K562 (cell line): ENCODE measurements around the gene PLCB3. TPM values are rescaled to one million over a fixed set of nuclear protein-coding genes. Genes with fewer than 3 reads are reported as not detected.
A peak's percentile ranks its signal among the peaks of the same experiment; 100 is the strongest.

Experiments
- ARID1B ChIP-seq: fragments of 450-650 bp; IDR thresholded peaks from 2 replicates; pipeline ENCODE4 v1.6.1; 2016; ENCODE audit warnings: antibody characterized with exemption, mild to moderate bottlenecking, inconsistent platforms
- ASH1L ChIP-seq: fragments of 450-650 bp; IDR thresholded peaks from 2 replicates; pipeline ENCODE4 v1.6.1; 2018; ENCODE audit warnings: borderline replicate concordance, mild to moderate bottlenecking, low read depth; ENCODE audit not compliant: partially characterized antibody
- DPF2 ChIP-seq: fragments of 450-650 bp; IDR thresholded peaks from 2 replicates; pipeline ENCODE4 v1.6.1; 2016
- EGR1 ChIP-seq: fragments of 450-650 bp; conservative IDR thresholded peaks from 2 replicates; pipeline ENCODE4 v1.6.1; 2017; ENCODE audit warnings: mild to moderate bottlenecking
- EHMT2 ChIP-seq: fragments of 450-650 bp; IDR thresholded peaks from 2 replicates; pipeline ENCODE4 v1.6.1; 2018; ENCODE audit warnings: antibody characterized with exemption
- ETS2 ChIP-seq: IDR thresholded peaks from 2 replicates; pipeline ENCODE4 v1.6.1; 2016; ENCODE audit warnings: borderline replicate concordance, missing genetic modification characterization, mild to moderate bottlenecking, moderate library complexity, missing compliant biosample characterization; ENCODE audit not compliant: poor library complexity, severe bottlenecking
- EZH2 ChIP-seq: IDR thresholded peaks from 2 replicates; pipeline ENCODE4 v1.6.1; 2012; ENCODE audit warnings: low read depth, mild to moderate bottlenecking, inconsistent platforms, low read length, borderline replicate concordance
- HDAC3 ChIP-seq: fragments of 450-650 bp; IDR thresholded peaks from 2 replicates; pipeline ENCODE4 v1.6.1; 2018; ENCODE audit warnings: borderline replicate concordance, mild to moderate bottlenecking, moderate library complexity; ENCODE audit not compliant: partially characterized antibody
- HMGN3 ChIP-seq: IDR thresholded peaks from 2 replicates; pipeline ENCODE4 v1.6.1; 2011; ENCODE audit warnings: borderline replicate concordance, low read depth, mild to moderate bottlenecking, mixed read lengths, low read length; ENCODE audit not compliant: insufficient read length; ENCODE audit errors: extremely low read depth
- HNRNPK ChIP-seq: fragments of 200-400 bp; formaldehyde crosslinking; IDR thresholded peaks from one replicate; pipeline ENCODE4 v1.6.1; 2018; ENCODE audit warnings: mild to moderate bottlenecking, low read depth, low read length; ENCODE audit not compliant: poor library complexity, severe bottlenecking
- MTA3 ChIP-seq: fragments of 450-650 bp; formaldehyde crosslinking; IDR thresholded peaks from 2 replicates; pipeline ENCODE4 v1.6.1; 2017; ENCODE audit warnings: mild to moderate bottlenecking, borderline replicate concordance
- MYBL2 ChIP-seq, 2 experiments: fragments of 450-650 bp in 1 of 2; sonication (generic) in 1 of 2; formaldehyde crosslinking in 1 of 2; IDR thresholded peaks; 2 replicates each; pipeline versions ENCODE4 v1.6.1 to v1.8.1; 2017 to 2022; ENCODE audit warnings: borderline replicate concordance in 1 of 2, inconsistent platforms in 1 of 2, low read depth in 1 of 2, mild to moderate bottlenecking in 1 of 2, missing genetic modification reagents in 1 of 2, moderate library complexity in 1 of 2
- NFYB ChIP-seq: IDR thresholded peaks from 2 replicates; pipeline ENCODE4 v1.6.1; 2011; ENCODE audit warnings: mild to moderate bottlenecking, moderate library complexity; ENCODE audit not compliant: insufficient read length; ENCODE audit errors: extremely low read depth
- PCBP2 ChIP-seq: fragments of 200-400 bp; formaldehyde crosslinking; IDR thresholded peaks from 2 replicates; pipeline ENCODE4 v1.6.1; 2018; ENCODE audit warnings: low read length, low read depth, mild to moderate bottlenecking, moderate library complexity; ENCODE audit not compliant: poor library complexity, severe bottlenecking
- POLR2B ChIP-seq: fragments of 450-650 bp; IDR thresholded peaks from 2 replicates; pipeline ENCODE4 v1.6.1; 2018; ENCODE audit warnings: low read depth; ENCODE audit not compliant: partially characterized antibody
- RAD51 ChIP-seq: fragments of 450-650 bp; IDR thresholded peaks from 2 replicates; pipeline ENCODE4 v1.7.1; 2016; ENCODE audit warnings: low read depth, mild to moderate bottlenecking, borderline replicate concordance
- RBM34 ChIP-seq: fragments of 200-400 bp; formaldehyde crosslinking; IDR thresholded peaks from 2 replicates; pipeline ENCODE4 v1.6.1; 2018; ENCODE audit warnings: low read length, borderline replicate concordance; ENCODE audit not compliant: insufficient read depth
- SP2 ChIP-seq: IDR thresholded peaks from 2 replicates; pipeline ENCODE4 v1.6.1; 2011; ENCODE audit warnings: mild to moderate bottlenecking, low read depth, low read length, moderate library complexity; ENCODE audit not compliant: poor library complexity, severe bottlenecking; ENCODE audit errors: extremely low read depth
- TEAD1 ChIP-seq, 2 experiments: fragments of 450-650 bp in 1 of 2; sonication (generic) in 1 of 2; formaldehyde crosslinking; IDR thresholded peaks; 2 replicates each; pipeline versions ENCODE4 v1.4.0 to v1.8.0; 2020 to 2022; ENCODE audit warnings: mild to moderate bottlenecking in 2 of 2, missing genetic modification reagents in 1 of 2
- THAP7 ChIP-seq: fragments of 250-450 bp; sonication (Bioruptor Pico); IDR thresholded peaks from 2 replicates; pipeline ENCODE4 v1.5.0; 2021
- U2AF2 ChIP-seq: fragments of 200-400 bp; formaldehyde crosslinking; optimal IDR thresholded peaks from 2 replicates; pipeline ENCODE3; 2017; ENCODE audit warnings: low read depth, mild to moderate bottlenecking, low read length
- UBTF ChIP-seq, 2 experiments: IDR thresholded peaks; 2 replicates each; pipeline ENCODE4 v1.6.1; 2012; ENCODE audit warnings: improper control_type of control experiment in 2 of 2, low read depth in 2 of 2, low read length in 2 of 2, borderline replicate concordance in 1 of 2
- ZNF239 ChIP-seq: fragments of 250-450 bp; sonication (Bioruptor Pico); IDR thresholded peaks from 2 replicates; pipeline ENCODE4 v1.4.0; 2020; ENCODE audit warnings: mild to moderate bottlenecking
- ZNF408 ChIP-seq: fragments of 250-450 bp; sonication (Bioruptor Pico); IDR thresholded peaks from 2 replicates; pipeline ENCODE4 v1.4.0; 2020; ENCODE audit warnings: low read depth, mild to moderate bottlenecking, moderate library complexity
- ZNF551 ChIP-seq: fragments of 250-450 bp; sonication (Bioruptor Pico); IDR thresholded peaks from 2 replicates; pipeline ENCODE4 v1.5.0; 2021; ENCODE audit warnings: mild to moderate bottlenecking, moderate library complexity
- polyA plus RNA-seq, 8 experiments: library from polyadenylated mRNA; depleted of rRNA in 4 of 8; stranded (reverse) in 5 of 8; unstranded in 3 of 8; fragments of >200 nt; fragmentation: Nextera tagmentation in 2 of 8; fragmentation: Illumina TruSeq in 1 of 8; extraction: Ambion mirVana in 2 of 8; extraction: Trizol in 1 of 8; gene quantifications; 2 replicates each; pipeline versions ENCODE4 v1.2.1 to v1.2.3, GENCODE V29; 2011 to 2014; ENCODE audit warnings: inconsistent platforms in 1 of 8, missing spikeins in 1 of 8
- total RNA-seq, 7 experiments: library from RNA; depleted of rRNA in 6 of 7; stranded (reverse); fragments of >200 nt in 6 of 7; fragmentation: Illumina TruSeq in 2 of 7; extraction: Trizol in 2 of 7; gene quantifications; 2 replicates each; pipeline versions ENCODE4 v1.2.1 to v1.2.3, GENCODE V29; 2011 to 2021; ENCODE audit warnings: low replicate concordance in 1 of 7

PLCB3 gene
- total and polyA plus RNA-seq, 9 of the 15 experiments (the other 6 are each of a cell fraction or from before 2014, with no cell fraction given), result 0.31 to 44.8 (median 14.6) TPM

DNA sequence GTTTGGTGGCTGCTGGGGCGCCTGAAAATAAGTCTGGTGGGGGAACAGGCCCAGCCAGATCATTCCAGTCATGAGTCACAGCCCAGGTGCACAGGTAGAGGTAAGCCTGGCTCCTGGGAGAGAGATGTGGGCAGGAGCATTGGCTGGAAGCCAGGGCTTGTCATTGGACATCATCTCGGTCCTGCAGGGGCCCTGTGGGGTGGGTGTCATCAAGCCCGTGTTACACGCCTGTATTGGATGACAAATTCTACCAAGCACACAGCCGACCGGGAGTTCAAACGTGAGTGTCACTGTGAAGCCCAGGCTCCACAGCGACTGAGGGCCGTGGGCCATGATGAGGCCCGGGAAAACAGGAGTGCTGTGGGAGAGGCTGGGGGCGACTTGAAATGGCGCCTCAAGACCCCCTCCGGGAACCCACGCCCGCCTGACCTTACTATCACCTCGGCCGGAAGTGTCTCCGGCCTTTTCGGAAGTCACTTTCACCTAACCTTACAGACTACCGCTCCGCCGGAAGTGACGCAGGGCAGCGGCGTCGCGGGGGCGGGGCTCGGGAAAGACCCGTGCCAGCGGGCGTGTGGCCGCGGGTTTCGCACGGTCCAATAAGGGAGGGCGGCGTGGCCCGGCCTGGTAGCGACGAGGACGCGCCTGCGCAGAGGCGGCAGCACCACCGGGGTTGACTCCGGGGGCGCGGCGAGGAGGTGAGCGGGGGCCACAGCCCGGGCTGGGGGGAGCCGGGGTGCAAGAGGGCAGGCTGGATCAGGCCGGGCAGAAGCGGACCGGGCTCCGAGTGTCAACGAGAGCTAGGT lies 10.7 kb upstream of the PLCB3 start, which contains the start of gene FKBP2 (continued):
- no peak; a peak in 1 of 4 replicates for TF ChIP-seq TEAD1 (CRISPR knock-in tag; IDR thresholded peaks at IDR 0.05)
- no peak for TF ChIP-seq ZNF239 (CRISPR knock-in tag)
- TF ChIP-seq EGR1, result peak; percentile 91
- TF ChIP-seq EHMT2, result no peak
- TF ChIP-seq NFYB, result peak; percentile 26
- TF ChIP-seq U2AF2, result no peak
- no peak for TF ChIP-seq ZNF551 (CRISPR knock-in tag)
- TF ChIP-seq HMGN3, result peak; percentile 90
- TF ChIP-seq DPF2, result peak; percentile 59
- TF ChIP-seq RAD51, result no peak
- TF ChIP-seq RBM34, result no peak
- TF ChIP-seq SP2, result no peak
- peak; percentile 68; the same call in 1 of the 2 replicates for TF ChIP-seq THAP7 (CRISPR knock-in tag)
- no peak for TF ChIP-seq UBTF (IDR thresholded peaks at IDR 0.05; ENCODE audit: borderline replicate concordance in 1 of 2, low read depth in 2 of 2, low read length in 2 of 2)
- TF ChIP-seq ASH1L, result no peak
- no peak for TF ChIP-seq PCBP2
- no peak for TF ChIP-seq MYBL2 (IDR thresholded peaks at IDR 0.05; ENCODE audit: low read depth)
- no peak for TF ChIP-seq MYBL2 (CRISPR knock-in tag; IDR thresholded peaks at IDR 0.05; ENCODE audit: borderline replicate concordance)
- TF ChIP-seq EZH2, result no peak
- no peak for TF ChIP-seq ETS2
- no peak; the same call in 1 of the 2 replicates for TF ChIP-seq ARID1B
- TF ChIP-seq ZNF408, result no peak
- peak; percentile 73; the same call in 1 of the 2 replicates for TF ChIP-seq MTA3
- TF ChIP-seq HNRNPK, result no peak
- TF ChIP-seq POLR2B, result peak; percentile 96
- no peak for TF ChIP-seq HDAC3
